HG02938 (cell line): ENCODE measurements around the gene RBMS3.
"Not testable (repeated sequence)": the region's sequence is repeated elsewhere in the genome, so short reads cannot be mapped to it uniquely, and the experiment has no call there.

ENCODE experiments used
- ATAC-seq: cut with Tn5 transposase; IDR thresholded peaks from one replicate; pipeline ENCODE4 v1.9.1; 2021; ENCODE audit warnings: mild to moderate bottlenecking, moderate library complexity; ENCODE audit not compliant: unreplicated experiment

The RBMS3 gene

GRCh38 chr3:29382409-29382808 lies 101.5 kb downstream of the RBMS3 start:
- no peak for ATAC-seq

- ATAC-seq, result no peak
Measured at GRCh38 chr3:29382845-29383244, 102.0 kb downstream of the RBMS3 start.

- ATAC-seq, result no peak
Measured at GRCh38 chr3:29384640-29385039, 103.8 kb downstream of the RBMS3 start.

- ATAC-seq, result no peak
Measured at GRCh38 chr3:29385046-29385830, 104.4 kb downstream of the RBMS3 start.

GRCh38 chr3:29389362-29389761 lies 108.5 kb downstream of the RBMS3 start:
- no peak for ATAC-seq

- ATAC-seq, result no peak
Measured at GRCh38 chr3:29392625-29393388, 111.9 kb downstream of the RBMS3 start.

GRCh38 chr3:29393946-29394345 lies 113.1 kb downstream of the RBMS3 start:
- ATAC-seq, result not testable (repeated sequence)

- no peak for ATAC-seq
Measured at GRCh38 chr3:29397406-29397805, 116.5 kb downstream of the RBMS3 start.

- no peak for ATAC-seq
Measured at GRCh38 chr3:29398787-29399186, 117.9 kb downstream of the RBMS3 start.

- no peak for ATAC-seq
Measured at GRCh38 chr3:29406291-29406832, 125.5 kb downstream of the RBMS3 start.

- ATAC-seq, result no peak
Measured at GRCh38 chr3:29408676-29409075, 127.8 kb downstream of the RBMS3 start.

- no peak for ATAC-seq
Measured at GRCh38 chr3:29409409-29409808, 128.5 kb downstream of the RBMS3 start.

GRCh38 chr3:29410220-29410619 lies 129.3 kb downstream of the RBMS3 start:
- ATAC-seq, result no peak

GRCh38 chr3:29410660-29411405 lies 130.0 kb downstream of the RBMS3 start:
- no peak for ATAC-seq

- no peak for ATAC-seq
Measured at GRCh38 chr3:29412110-29412509, 131.2 kb downstream of the RBMS3 start.

GRCh38 chr3:29414468-29415224 lies 133.8 kb downstream of the RBMS3 start:
- ATAC-seq, result no peak

- ATAC-seq, result no peak
Measured at GRCh38 chr3:29415482-29416223, 134.8 kb downstream of the RBMS3 start.

- ATAC-seq, result no peak
Measured at GRCh38 chr3:29416514-29416913, 135.6 kb downstream of the RBMS3 start.

- ATAC-seq, result no peak
Measured at GRCh38 chr3:29420106-29420505, 139.2 kb downstream of the RBMS3 start.
